Cerebellar nuclear complex (tissue), 1 donor: ENCODE measurements around the gene NME3.

Source experiments
- DNase-seq, 2 experiments: peaks; one replicate each; lab custom pipeline; 2025; lab: John Stamatoyannopoulos, UW

Gene NME3

GRCh38 chr16:1793578-1794220 is 22.4 kb upstream of the NME3 start, which contains the start of gene IGFALS:
Gene IGFALS, minus strand, starts transcription at chr16:1793705. Its CDS starts 53 bp downstream, at chr16:1793652.
- no peak for DNase-seq

GRCh38 chr16:1792836-1793577 is 21.7 kb upstream of the NME3 start:
- DNase-seq, result no peak

- no peak for DNase-seq
These were observed 20.8 kb upstream of the NME3 start for GRCh38 chr16:1791943-1792812.

- DNase-seq, result no peak
These were observed 20.1 kb upstream of the NME3 start for GRCh38 chr16:1791256-1791942.

- DNase-seq, result no peak
These were observed 19.4 kb upstream of the NME3 start for GRCh38 chr16:1790611-1791255.

- DNase-seq, result no peak
These were observed 18.9 kb upstream of the NME3 start for GRCh38 chr16:1790261-1790610.

GRCh38 chr16:1789643-1790045 is 18.3 kb upstream of the NME3 start:
- DNase-seq, result no peak

- no peak for DNase-seq
These were observed 17.4 kb upstream of the NME3 start for GRCh38 chr16:1788708-1789100.

- no peak for DNase-seq
These were observed 16.9 kb upstream of the NME3 start for GRCh38 chr16:1788095-1788707.

- no peak for DNase-seq
These were observed 16.2 kb upstream of the NME3 start for GRCh38 chr16:1787322-1788094.

- DNase-seq, result no peak
These were observed 15.6 kb upstream of the NME3 start for GRCh38 chr16:1787056-1787321.

GRCh38 chr16:1786242-1787055 is 15.1 kb upstream of the NME3 start:
- no peak for DNase-seq

- no peak for DNase-seq
These were observed 14.5 kb upstream of the NME3 start for GRCh38 chr16:1785846-1786170.

GRCh38 chr16:1784977-1785845 is 13.9 kb upstream of the NME3 start:
- no peak for DNase-seq

GRCh38 chr16:1782408-1783264 is 11.3 kb upstream of the NME3 start, which contains the start of the genes NUBP2 and SPSB3:
Gene NUBP2, plus strand, starts transcription at chr16:1782960. Its CDS starts 61 bp downstream, at chr16:1783021.
Gene SPSB3, minus strand, starts transcription at chr16:1782571. Its CDS starts 1,088 bp downstream, at chr16:1781483.
- peak; percentile 98 to 99 for DNase-seq

- DNase-seq, result no peak
These were observed 10.5 kb upstream of the NME3 start for GRCh38 chr16:1781758-1782407.

- DNase-seq, result no peak
These were observed 9.9 kb upstream of the NME3 start for GRCh38 chr16:1781254-1781653.
